Liver (tissue), 9 donors: Measurements from ENCODE around the gene DST. TPM values are rescaled to one million over a fixed set of nuclear protein-coding genes. Genes with fewer than 3 reads are reported as not detected.

Experiments used
- DNase-seq: peaks from one replicate; pipeline ENCODE4 v3.0.0-alpha.2; 2017; ENCODE audit warnings: low spot score
- H3K27ac ChIP-seq, 2 donors: one replicate each; pipeline ENCODE4 v1.7.0; 2013; ENCODE audit warnings: inconsistent platforms in 2 of 2, low read length in 2 of 2, control low read depth in 1 of 2, low read depth in 1 of 2, mild to moderate bottlenecking in 1 of 2
- H3K27me3 ChIP-seq, 4 donors: one replicate each; pipeline versions ENCODE4 v1.6.1 to v1.7.0; 2013; ENCODE audit warnings: low read length in 3 of 4, inconsistent platforms in 1 of 4, mild to moderate bottlenecking in 1 of 4, moderate library complexity in 1 of 4; ENCODE audit not compliant: control insufficient read depth in 4 of 4, insufficient read depth in 4 of 4
- H3K36me3 ChIP-seq, 4 donors: one replicate each; pipeline versions ENCODE4 v1.6.1 to v1.7.0; 2013; ENCODE audit warnings: low read length in 3 of 4, mild to moderate bottlenecking in 3 of 4, low read depth in 1 of 4, moderate library complexity in 1 of 4; ENCODE audit not compliant: control insufficient read depth in 4 of 4, insufficient read depth in 3 of 4
- H3K4me1 ChIP-seq, 4 donors: one replicate each; pipeline versions ENCODE4 v1.6.1 to v1.7.0; 2013; ENCODE audit warnings: low read length in 3 of 4, mild to moderate bottlenecking in 3 of 4, moderate library complexity in 1 of 4; ENCODE audit not compliant: control insufficient read depth in 4 of 4, insufficient read depth in 4 of 4
- H3K4me3 ChIP-seq, 3 donors: one replicate each; pipeline versions ENCODE4 v1.6.1 to v1.7.0; 2013; ENCODE audit warnings: low read length in 3 of 3, control low read depth in 1 of 3, low read depth in 1 of 3, mild to moderate bottlenecking in 1 of 3
- H3K9ac ChIP-seq, 2 donors: one replicate each; pipeline ENCODE4 v1.7.0; 2013; ENCODE audit warnings: low read length in 2 of 2, mild to moderate bottlenecking in 2 of 2, moderate library complexity in 2 of 2, control low read depth in 1 of 2, low read depth in 1 of 2
- H3K9me3 ChIP-seq, 4 donors: one replicate each; pipeline versions ENCODE4 v1.6.1 to v1.7.0; 2013; ENCODE audit warnings: low read length in 3 of 4; ENCODE audit not compliant: control insufficient read depth in 4 of 4
- ATF3 ChIP-seq: IDR thresholded peaks from 2 replicates; pipeline ENCODE4 v1.6.1; 2016; ENCODE audit warnings: antibody characterized with exemption
- CTCF ChIP-seq: fragments of 150-350 bp; IDR thresholded peaks from 2 replicates; pipeline ENCODE4 v1.5.1; 2017; ENCODE audit warnings: improper control_type of control experiment, low read depth, low read length; ENCODE audit not compliant: missing input control
- EGR1 ChIP-seq, 2 donors: IDR thresholded peaks; 2 replicates each; pipeline ENCODE4 v1.6.1; 2016 to 2018; ENCODE audit warnings: antibody characterized with exemption in 2 of 2, low read depth in 2 of 2
- FOXA1 ChIP-seq: IDR thresholded peaks from 2 replicates; pipeline ENCODE4 v1.6.1; 2016; ENCODE audit warnings: antibody characterized with exemption
- FOXA2 ChIP-seq: IDR thresholded peaks from 2 replicates; pipeline ENCODE4 v1.6.1; 2016; ENCODE audit warnings: antibody characterized with exemption
- GABPA ChIP-seq, 2 donors: IDR thresholded peaks in 1 of 2; conservative IDR thresholded peaks in 1 of 2; 2 replicates each; pipeline ENCODE4 v1.6.1; 2016; ENCODE audit warnings: antibody characterized with exemption in 2 of 2, mild to moderate bottlenecking in 1 of 2, moderate library complexity in 1 of 2
- HNF4A ChIP-seq, 2 donors: conservative IDR thresholded peaks; 2 replicates each; pipeline ENCODE4 v1.6.1; 2016; ENCODE audit warnings: antibody characterized with exemption in 2 of 2, mild to moderate bottlenecking in 2 of 2
- HNF4G ChIP-seq: IDR thresholded peaks from 2 replicates; pipeline ENCODE4 v1.6.1; 2016; ENCODE audit warnings: antibody characterized with exemption
- JUND ChIP-seq, 2 donors: IDR thresholded peaks; 2 replicates each; pipeline ENCODE4 v1.6.1; 2016; ENCODE audit warnings: antibody characterized with exemption in 2 of 2
- MAX ChIP-seq: IDR thresholded peaks from 2 replicates; pipeline ENCODE4 v1.6.1; 2016; ENCODE audit warnings: antibody characterized with exemption
- NR2F2 ChIP-seq: IDR thresholded peaks from 2 replicates; pipeline ENCODE4 v1.6.1; 2016; ENCODE audit warnings: antibody characterized with exemption
- RAD21 ChIP-seq, 2 donors: IDR thresholded peaks; 2 replicates each; pipeline ENCODE4 v1.6.1; 2016; ENCODE audit warnings: antibody characterized with exemption in 2 of 2, mild to moderate bottlenecking in 2 of 2
- REST ChIP-seq: IDR thresholded peaks from 2 replicates; pipeline ENCODE4 v1.6.1; 2016; ENCODE audit warnings: antibody characterized with exemption, mild to moderate bottlenecking
- RXRA ChIP-seq, 2 donors: IDR thresholded peaks; 2 replicates each; pipeline ENCODE4 v1.6.1; 2017 to 2018; ENCODE audit warnings: antibody characterized with exemption in 2 of 2, mild to moderate bottlenecking in 1 of 2
- SP1 ChIP-seq: IDR thresholded peaks from 2 replicates; pipeline ENCODE4 v1.6.1; 2018; ENCODE audit warnings: antibody characterized with exemption, mild to moderate bottlenecking
- TAF1 ChIP-seq: conservative IDR thresholded peaks from 2 replicates; pipeline ENCODE4 v1.6.1; 2016; ENCODE audit warnings: antibody characterized with exemption, mild to moderate bottlenecking
- YY1 ChIP-seq: IDR thresholded peaks from 2 replicates; pipeline ENCODE4 v1.6.1; 2016; ENCODE audit warnings: antibody characterized with exemption, mild to moderate bottlenecking
- ZBTB33 ChIP-seq: IDR thresholded peaks from 2 replicates; pipeline ENCODE4 v1.6.1; 2016; ENCODE audit warnings: antibody characterized with exemption
- WGBS: extraction: QIAGEN DNeasy Blood & Tissue Kit; methylation state at CpG from one replicate; pipeline ENCODE4 v1.1.7; 2013; 5-methylcytosine and 5-hydroxymethylcytosine counted together
- polyA plus RNA-seq, 2 donors: library from polyadenylated mRNA; stranded (reverse) in 1 of 2; unstranded in 1 of 2; fragments of 200-250 nt in 1 of 2; fragments of >200 nt in 1 of 2; fragmentation: Nextera tagmentation in 1 of 2; extraction: Ambion mirVana in 1 of 2; gene quantifications; one replicate each; pipeline versions ENCODE4 v1.2.1 to v1.2.3, GENCODE V29; 2013 to 2015
- total RNA-seq, 2 donors: library from RNA; depleted of rRNA; stranded (reverse); fragments of >200 nt; gene quantifications; one replicate each; pipeline ENCODE4 v1.2.3, GENCODE V29; 2014
- donor health status: healthy.
- donor health status: healthy.
- donor health status: healthy.
- donor health status: healthy.
- donor health status: healthy.

The DST gene
- total and polyA plus RNA-seq, 4 donors = 30.5 to 234 (median 86.7) TPM

- Histone ChIP-seq H3K27ac (peak overlapping the region; percentile 69 to 72), H3K4me1 (peaks cover 8 to 25% (median 24%) of the 10 kb centered on the region in 4 donors), H3K4me3 (no peak overlapping the region), H3K36me3 (peaks cover 0 to 4% (median under 1%) of the 10 kb centered on the region in 4 donors), H3K9ac (no peak overlapping the region), H3K27me3 (no peaks in the 10 kb centered on the region), H3K9me3 (no peaks in the 10 kb centered on the region)
- no peak for DNase-seq
- TF ChIP-seq SP1 (peak; percentile 88), GABPA (IDR thresholded peaks at IDR 0.05 in 1 of 2, conservative IDR thresholded peaks at IDR 0.05 in 1 of 2) (no peak), RAD21 (IDR thresholded peaks at IDR 0.05) (peak in 1 of 2 donors; percentile 60), ATF3 (no peak), MAX (no peak), JUND (IDR thresholded peaks at IDR 0.05) (peak; percentile 4 to 55), NR2F2 (no peak), ZBTB33 (no peak), FOXA2 (peak; percentile 39), REST (peak; percentile 17), CTCF (no peak), HNF4G (peak; percentile 58), TAF1 (no peak), FOXA1 (peak; percentile 42), EGR1 (IDR thresholded peaks at IDR 0.05; ENCODE audit: low read depth in 2 of 2) (no peak), RXRA (IDR thresholded peaks at IDR 0.05) (peak; percentile 71 to 80), HNF4A (conservative IDR thresholded peaks at IDR 0.05) (peak; percentile 89 to 91), YY1 (no peak)
- whole genome bisulfite sequencing = 29% methylated on average over 2 of the region's 2 CpGs
Observed at GRCh38 chr6:56450882-56451739, 191.6 kb downstream of the DST start.
